Natural killer cell (primary cell): ENCODE measurements around the gene SORCS1. TPM values are rescaled to one million over a fixed set of nuclear protein-coding genes. Genes with fewer than 3 reads are reported as not detected.

Experiments
- ATAC-seq, 3 donors: fragments of 150-1000 bp in 2 of 3; fragments of 200-7000 bp in 1 of 3; cut with Tn5 transposase; 1 replicate in 1 of 3; 2 replicates in 2 of 3; pipeline ENCODE4 v1.10.0; 2021; ENCODE audit warnings: mild to moderate bottlenecking in 2 of 3, moderate library complexity in 2 of 3
- DNase-seq, 2 donors: peaks; one replicate each; pipeline versions ENCODE4 v3.0.0 to v3.0.0-alpha.2; 2013 to 2021; ENCODE audit warnings: mixed read lengths in 1 of 2
- H3K27ac ChIP-seq: one replicate; pipeline ENCODE4 v1.5.1; 2013; ENCODE audit warnings: mild to moderate bottlenecking, low read length
- H3K27me3 ChIP-seq: one replicate; pipeline ENCODE4 v1.6.1; 2013; ENCODE audit warnings: low read length; ENCODE audit not compliant: control insufficient read depth, insufficient read depth
- H3K36me3 ChIP-seq: one replicate; pipeline ENCODE4 v1.6.1; 2013; ENCODE audit warnings: low read length; ENCODE audit not compliant: control insufficient read depth, insufficient read depth
- H3K4me1 ChIP-seq: one replicate; pipeline ENCODE4 v1.6.1; 2013; ENCODE audit warnings: low read length; ENCODE audit not compliant: control insufficient read depth, insufficient read depth
- H3K4me3 ChIP-seq: one replicate; pipeline ENCODE4 v1.5.1; 2013; ENCODE audit warnings: low read length
- H3K9me3 ChIP-seq: one replicate; pipeline ENCODE4 v1.6.1; 2013; ENCODE audit warnings: low read length; ENCODE audit not compliant: control insufficient read depth, insufficient read depth
- H3K27ac Mint-ChIP-seq, 2 donors: one replicate each; pipeline ENCODE4 v1.8.0; 2022; ENCODE audit warnings: mild to moderate bottlenecking in 2 of 2, mixed read lengths in 2 of 2, moderate library complexity in 1 of 2
- H3K27me3 Mint-ChIP-seq, 2 donors: one replicate each; pipeline ENCODE4 v1.8.0; 2022; ENCODE audit warnings: low read depth in 2 of 2, mixed read lengths in 2 of 2
- H3K36me3 Mint-ChIP-seq: one replicate; pipeline ENCODE4 v1.8.0; 2022; ENCODE audit warnings: mixed read lengths
- H3K4me1 Mint-ChIP-seq, 2 donors: one replicate each; pipeline ENCODE4 v1.8.0; 2022; ENCODE audit warnings: mixed read lengths in 2 of 2
- H3K4me3 Mint-ChIP-seq: one replicate; pipeline ENCODE4 v1.8.0; 2022; ENCODE audit warnings: mild to moderate bottlenecking, moderate library complexity, mixed read lengths
- H3K9me3 Mint-ChIP-seq, 2 donors: one replicate each; pipeline ENCODE4 v1.8.0; 2022; ENCODE audit warnings: mixed read lengths in 2 of 2
- WGBS: methylation state at CpG from one replicate; pipeline ENCODE4 v1.1.7; 2013; ENCODE audit warnings: missing lambda C conversion rate; ENCODE audit not compliant: insufficient coverage; 5-methylcytosine and 5-hydroxymethylcytosine counted together
- intact Hi-C: fragments of 100-400 bp; cut with micrococcal nuclease; formaldehyde crosslinking; loops from one replicate; pipeline ENCODE4 v1.14.2; 2022
- total RNA-seq, 4 donors: library from RNA; stranded (reverse); fragments of 120-200 nt in 1 of 4; gene quantifications; one replicate each; pipeline versions ENCODE4 v1.2.3 to v1.2.4, GENCODE V29; 2013 to 2022
- TF ChIP-seq, protein P1 (sequence below): fragments of 200-600 bp; IDR thresholded peaks from one replicate; pipeline ENCODE4 v1.8.0; 2022; ENCODE audit warnings: antibody characterized with exemption

The SORCS1 gene
- total RNA-seq, 3 donors from 2014 or later (not counting 1 experiment from before 2014, with no cell fraction given) = not detected

DNA sequence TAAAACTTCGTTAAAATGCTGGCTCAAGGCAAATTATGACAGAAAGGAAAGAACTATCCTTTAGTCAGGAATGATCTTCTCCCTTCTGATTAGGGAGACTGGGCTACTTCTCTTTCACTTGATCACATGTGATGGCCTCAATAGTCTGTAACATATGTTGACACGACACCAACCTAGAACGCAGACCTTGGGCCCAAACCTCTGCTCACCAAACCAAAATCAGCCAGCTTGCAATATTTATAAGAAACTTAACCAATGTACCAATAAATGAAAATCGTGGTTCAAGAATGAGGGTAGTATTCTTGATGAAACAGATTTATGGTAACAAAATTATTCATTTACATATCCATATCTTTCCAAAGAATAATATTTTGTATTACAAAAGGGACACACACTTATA is 361.6 kb downstream of the SORCS1 start:
- intact Hi-C loops = no loop called here
- 96% methylated on average over 3 of the region's 4 CpGs for WGBS
- Mint-ChIP-seq H3K27me3 (no peaks in the 10 kb centered on the region), H3K9me3 (no peaks in the 10 kb centered on the region), H3K27ac (no peak overlapping the region), H3K4me3 (no peak overlapping the region), H3K4me1 (peaks cover 16 to 17% of the 10 kb centered on the region in 2 donors), H3K36me3 (no peaks in the 10 kb centered on the region)
- Histone ChIP-seq H3K27ac (no peak overlapping the region), H3K4me3 (no peak overlapping the region), H3K9me3 (no peaks in the 10 kb centered on the region), H3K4me1 (no peaks in the 10 kb centered on the region), H3K36me3 (no peaks in the 10 kb centered on the region), H3K27me3 (no peaks in the 10 kb centered on the region)
- DNase-seq (no peak), ATAC-seq (no peak)
- TF ChIP-seq, protein P1, sequence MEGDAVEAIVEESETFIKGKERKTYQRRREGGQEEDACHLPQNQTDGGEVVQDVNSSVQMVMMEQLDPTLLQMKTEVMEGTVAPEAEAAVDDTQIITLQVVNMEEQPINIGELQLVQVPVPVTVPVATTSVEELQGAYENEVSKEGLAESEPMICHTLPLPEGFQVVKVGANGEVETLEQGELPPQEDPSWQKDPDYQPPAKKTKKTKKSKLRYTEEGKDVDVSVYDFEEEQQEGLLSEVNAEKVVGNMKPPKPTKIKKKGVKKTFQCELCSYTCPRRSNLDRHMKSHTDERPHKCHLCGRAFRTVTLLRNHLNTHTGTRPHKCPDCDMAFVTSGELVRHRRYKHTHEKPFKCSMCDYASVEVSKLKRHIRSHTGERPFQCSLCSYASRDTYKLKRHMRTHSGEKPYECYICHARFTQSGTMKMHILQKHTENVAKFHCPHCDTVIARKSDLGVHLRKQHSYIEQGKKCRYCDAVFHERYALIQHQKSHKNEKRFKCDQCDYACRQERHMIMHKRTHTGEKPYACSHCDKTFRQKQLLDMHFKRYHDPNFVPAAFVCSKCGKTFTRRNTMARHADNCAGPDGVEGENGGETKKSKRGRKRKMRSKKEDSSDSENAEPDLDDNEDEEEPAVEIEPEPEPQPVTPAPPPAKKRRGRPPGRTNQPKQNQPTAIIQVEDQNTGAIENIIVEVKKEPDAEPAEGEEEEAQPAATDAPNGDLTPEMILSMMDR = no peak

DNA sequence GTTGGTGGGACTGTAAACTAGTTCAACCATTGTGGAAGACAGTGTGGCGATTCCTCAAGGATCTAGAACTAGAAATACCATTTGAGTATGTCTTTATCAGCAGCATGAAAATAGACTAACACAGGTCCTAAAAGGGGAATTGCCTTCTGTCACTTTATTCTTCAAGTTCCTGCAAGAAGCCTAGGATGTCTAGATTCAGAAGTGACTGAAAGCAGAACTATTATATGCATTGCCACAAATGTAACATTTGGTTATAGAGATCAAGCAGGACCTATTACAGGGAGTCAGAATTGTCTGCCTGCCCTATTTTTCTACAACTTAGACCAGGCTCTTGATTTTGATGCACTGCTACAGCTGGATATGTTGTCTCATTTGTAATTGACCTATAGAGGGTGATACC is 364.7 kb downstream of the SORCS1 start:
- no peaks in the 10 kb centered on the region for H3K36me3 Mint-ChIP-seq
- Histone ChIP-seq H3K36me3 (no peaks in the 10 kb centered on the region), H3K4me1 (no peaks in the 10 kb centered on the region), H3K27ac (no peak overlapping the region), H3K27me3 (no peaks in the 10 kb centered on the region), H3K4me3 (no peak overlapping the region), H3K9me3 (no peaks in the 10 kb centered on the region)
- no peaks in the 10 kb centered on the region for H3K9me3 Mint-ChIP-seq
- no peak overlapping the region for H3K27ac Mint-ChIP-seq
- H3K4me1 Mint-ChIP-seq = peaks cover 19 to 21% of the 10 kb centered on the region in 2 donors
- 67% methylated on average over 1 of the region's 1 CpG for WGBS
- DNase-seq (no peak), ATAC-seq (peak in 1 of 3 donors; percentile 34)
- H3K4me3 Mint-ChIP-seq = no peak overlapping the region
- no peaks in the 10 kb centered on the region for H3K27me3 Mint-ChIP-seq
- intact Hi-C loops = no loop called here
- TF ChIP-seq, protein P1 = no peak

DNA sequence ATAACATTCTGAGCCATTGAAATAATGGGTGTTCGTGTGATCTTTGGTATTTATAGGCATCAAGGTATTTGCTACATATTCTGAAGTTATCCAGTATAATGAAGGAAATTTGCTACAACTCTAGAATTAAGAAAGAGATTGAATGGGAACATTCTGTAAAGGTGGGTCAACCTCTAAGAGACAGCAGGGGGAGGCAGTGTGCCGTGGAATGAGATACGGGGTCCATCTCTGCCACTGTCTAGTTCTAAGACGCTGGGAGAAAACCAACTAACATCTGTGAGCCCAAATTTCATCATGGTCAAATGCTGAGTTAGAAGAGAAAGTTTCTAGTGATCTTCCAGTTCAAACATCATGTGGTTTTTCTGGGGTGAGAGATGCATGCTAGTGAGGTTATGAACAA is 368.9 kb downstream of the SORCS1 start:
- Mint-ChIP-seq H3K36me3 (no peaks in the 10 kb centered on the region), H3K4me1 (peaks cover 32 to 33% of the 10 kb centered on the region in 2 donors), H3K27ac (no peak overlapping the region), H3K27me3 (no peaks in the 10 kb centered on the region), H3K9me3 (no peaks in the 10 kb centered on the region), H3K4me3 (no peak overlapping the region)
- 10% methylated on average over 4 of the region's 4 CpGs for WGBS
- peak; percentile 4 to 29 for DNase-seq
- intact Hi-C loops = loop anchor here (2.0 kb wide), 1 partner anchor 1749 kb away; no protein-coding TSS in a partner anchor
- Histone ChIP-seq H3K4me1 (no peaks in the 10 kb centered on the region), H3K27ac (no peak overlapping the region), H3K36me3 (no peaks in the 10 kb centered on the region), H3K27me3 (no peaks in the 10 kb centered on the region), H3K4me3 (no peak overlapping the region), H3K9me3 (no peaks in the 10 kb centered on the region)
- TF ChIP-seq, protein P1 = peak; percentile 71
- peak; percentile 68 to 94 (median 78) for ATAC-seq

DNA sequence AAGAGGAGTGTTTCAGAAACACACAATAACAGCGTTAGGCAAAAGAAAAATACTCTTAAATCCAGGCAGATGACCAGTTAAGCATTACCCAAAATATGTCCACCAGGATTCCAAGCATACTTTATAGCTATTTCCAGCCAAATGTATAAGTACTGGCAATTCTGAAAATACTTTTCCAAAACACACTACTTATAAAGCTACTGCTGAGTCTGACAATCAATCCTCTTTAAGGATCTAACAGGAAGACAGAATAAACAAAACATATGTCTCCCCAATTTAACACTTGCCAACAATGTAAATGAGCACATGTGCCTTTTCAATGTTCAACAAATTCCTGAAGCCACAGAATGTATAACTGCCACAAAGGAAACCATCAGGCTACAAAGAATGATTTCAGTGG is 370.9 kb downstream of the SORCS1 start:
- H3K4me3 ChIP-seq = no peak overlapping the region
- no peak overlapping the region for H3K27ac ChIP-seq
- intact Hi-C loops = loop anchor here (2.0 kb wide), 1 partner anchor 1751 kb away; no protein-coding TSS in a partner anchor
- Mint-ChIP-seq H3K4me1 (peaks cover 37 to 39% of the 10 kb centered on the region in 2 donors), H3K27me3 (no peaks in the 10 kb centered on the region), H3K27ac (peak overlapping the region in 1 of 2 donors; percentile 1), H3K36me3 (no peaks in the 10 kb centered on the region), H3K9me3 (no peaks in the 10 kb centered on the region), H3K4me3 (no peak overlapping the region)
- DNase-seq (no peak), ATAC-seq (no peak)
- WGBS = 27% methylated on average over 1 of the region's 1 CpG
- no peaks in the 10 kb centered on the region for H3K27me3 ChIP-seq
- H3K4me1 ChIP-seq = no peaks in the 10 kb centered on the region
- H3K36me3 ChIP-seq = no peaks in the 10 kb centered on the region
- TF ChIP-seq, protein P1 = no peak
- no peaks in the 10 kb centered on the region for H3K9me3 ChIP-seq
